ENCODE measurements around the gene PITPNC1.
"Not testable (repeated sequence)": the region's sequence is repeated elsewhere in the genome, so short reads cannot be mapped to it uniquely, and the experiment has no call there.

The PITPNC1 gene

DNA sequence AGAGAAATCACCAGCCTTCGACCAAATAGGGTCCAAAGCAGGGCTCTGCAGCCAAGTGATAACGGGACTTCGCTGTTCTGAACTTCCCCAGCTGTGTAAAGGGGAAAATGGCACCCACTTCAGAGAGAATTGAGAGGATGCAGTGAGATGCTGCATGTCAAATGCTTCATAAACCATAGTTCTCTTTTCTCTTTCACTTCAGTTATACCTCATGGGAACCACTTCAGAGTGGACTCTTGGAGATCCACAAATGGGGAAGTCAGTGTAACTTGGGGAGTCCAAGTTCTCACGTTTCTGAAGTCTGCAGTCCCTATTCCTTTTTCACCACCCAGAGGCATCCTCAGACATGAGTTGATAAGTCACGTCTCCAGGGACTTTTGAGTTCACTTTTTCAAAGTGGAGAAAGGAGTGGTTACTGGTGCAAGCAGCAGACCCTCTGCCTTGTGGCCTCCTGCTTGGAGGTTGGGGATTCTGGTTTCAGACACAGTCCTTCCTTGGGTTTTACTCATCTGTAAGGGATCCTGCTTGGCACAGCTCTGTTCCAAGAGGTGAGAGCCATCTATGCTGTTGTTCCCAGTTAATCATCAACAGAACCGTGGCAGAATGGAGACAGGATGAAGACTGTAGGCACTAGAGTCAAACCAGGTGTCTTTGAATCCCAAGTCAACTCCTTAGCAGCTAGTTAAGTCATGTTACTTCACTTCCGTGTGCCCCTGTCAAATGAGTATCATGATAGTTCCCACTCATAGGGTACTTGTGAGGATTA, 217.2 kb downstream of the PITPNC1 start:
- DNase-seq, result no peak

DNA sequence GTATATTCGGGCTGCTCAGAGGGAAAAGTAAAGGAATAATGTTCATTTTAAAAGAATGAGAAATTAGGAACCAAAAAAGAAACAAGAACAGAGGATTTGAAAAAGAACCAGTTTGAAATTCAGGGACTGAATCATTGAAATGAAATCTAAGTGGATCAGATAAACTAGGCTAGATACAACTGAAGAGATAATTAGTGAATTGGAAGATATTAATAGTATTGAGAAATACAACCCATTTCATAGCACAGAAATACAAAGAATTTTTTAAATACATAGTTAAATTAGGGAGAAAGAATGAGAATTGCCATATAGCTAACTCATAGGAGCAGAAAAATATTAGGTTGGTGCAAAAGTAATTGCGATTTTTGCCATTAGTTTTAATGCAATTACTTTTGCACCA, 223.3 kb downstream of the PITPNC1 start:
- DNase-seq, result no peak

DNA sequence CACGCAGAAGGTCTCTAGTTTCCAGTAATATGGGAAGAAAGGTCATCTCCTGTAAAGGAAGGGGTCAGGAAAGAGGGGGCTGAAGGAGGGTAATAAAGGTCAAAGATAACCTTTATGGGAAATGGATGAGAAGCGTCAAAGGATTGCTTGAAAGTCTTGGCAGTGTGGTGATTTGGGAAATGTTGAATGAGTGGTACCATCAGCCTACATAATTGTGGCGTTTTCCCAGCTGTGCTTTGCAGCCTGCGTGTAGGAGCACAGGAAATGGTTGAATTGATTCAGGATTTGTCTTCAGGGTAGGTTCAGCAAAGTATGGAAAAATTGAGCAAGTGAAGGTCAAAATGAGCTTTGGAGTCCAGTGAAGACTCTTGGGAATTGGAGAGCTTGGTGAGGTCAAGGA, 224.8 kb downstream of the PITPNC1 start:
- no peak for DNase-seq

DNA sequence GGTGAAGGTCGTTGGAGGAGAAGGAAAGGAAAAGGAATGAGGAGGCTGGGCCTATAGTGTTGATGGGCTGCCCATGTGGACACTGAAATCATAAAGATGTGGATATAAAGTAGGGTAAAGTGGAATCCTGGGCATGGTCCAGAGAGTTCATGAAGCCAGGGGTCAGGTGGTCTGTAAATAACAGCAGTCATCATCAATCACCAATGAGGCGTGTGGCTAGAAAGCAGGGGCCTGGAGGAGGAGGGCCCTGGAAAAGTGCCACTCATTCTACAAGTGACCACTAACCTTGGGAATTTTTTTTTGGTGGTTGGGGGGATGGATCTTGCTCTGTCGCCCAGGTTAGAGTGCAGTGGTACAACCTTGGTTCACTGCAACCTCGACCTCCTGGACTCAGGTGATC, 225.4 kb downstream of the PITPNC1 start:
- DNase-seq, result no peak

DNA sequence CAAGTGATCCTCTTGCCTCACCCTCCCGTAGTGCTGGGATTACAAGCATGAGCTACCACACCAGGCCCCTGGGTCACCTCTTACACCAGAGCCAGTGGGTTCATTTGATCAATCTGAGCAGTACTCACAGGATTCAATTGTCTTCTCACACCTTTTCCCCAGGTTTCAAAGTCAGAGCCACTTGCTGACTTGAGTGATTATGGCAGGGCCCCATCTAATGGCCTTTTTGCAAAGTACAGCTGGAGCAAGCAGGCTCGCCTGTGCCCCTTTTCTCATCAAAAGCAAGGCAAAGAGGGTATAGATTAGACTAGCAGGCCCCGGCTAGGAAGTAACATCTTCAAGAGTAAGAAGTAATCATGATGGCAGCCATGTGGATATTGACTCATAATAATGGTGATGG, 225.9 kb downstream of the PITPNC1 start:
- DNase-seq, result peak; percentile 35 to 70 (median 39)

DNA sequence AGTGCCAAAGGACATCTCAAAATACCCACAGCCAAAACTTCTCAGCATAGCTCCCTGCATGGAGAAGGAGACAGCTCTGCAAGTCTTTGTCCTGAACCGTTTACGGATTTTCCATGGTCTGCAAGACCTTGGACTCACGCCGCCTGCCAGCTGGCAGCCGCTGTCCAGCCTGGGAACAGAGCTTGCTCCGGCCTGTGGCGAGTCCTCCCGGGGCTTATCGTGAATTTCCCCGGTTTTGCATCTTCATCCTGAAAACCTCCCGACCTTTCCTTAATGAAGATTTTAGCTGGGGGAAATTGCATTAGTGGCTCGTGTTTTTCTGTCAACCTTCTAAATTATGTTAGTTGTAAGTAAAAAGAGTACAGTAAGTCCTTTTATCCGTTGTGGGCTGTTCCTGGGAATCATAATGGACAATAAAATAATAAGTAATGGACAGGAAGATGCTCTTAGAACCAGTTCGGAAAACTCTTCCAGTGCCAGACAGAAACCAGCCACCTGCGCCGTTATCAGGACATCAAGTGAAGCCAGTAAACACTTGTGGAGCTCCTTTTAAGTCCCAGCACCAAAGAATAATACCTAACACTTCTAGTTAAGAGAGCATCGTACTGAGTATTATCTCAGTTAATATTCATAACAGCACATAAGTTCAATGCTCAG, 228.3 kb downstream of the PITPNC1 start:
- no peak for DNase-seq

DNA sequence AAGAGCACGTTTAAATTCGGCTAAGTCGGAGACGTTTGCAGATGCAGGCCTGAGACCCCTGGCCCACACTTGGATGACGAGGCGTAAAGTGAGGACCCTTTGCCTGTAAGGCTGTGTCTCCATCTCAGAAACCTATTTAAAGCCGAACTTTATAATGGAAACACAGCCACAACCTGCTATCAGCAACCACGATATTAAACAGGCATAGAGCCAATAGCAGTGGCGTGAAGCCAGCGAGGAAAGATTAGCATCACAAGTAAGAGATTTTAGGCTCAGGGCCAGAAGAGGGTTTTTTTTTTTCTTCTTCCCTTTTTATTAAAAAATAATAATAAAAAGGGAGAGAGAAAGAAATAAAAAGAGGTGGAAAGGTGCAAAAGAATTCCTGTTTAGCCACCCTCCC, 229.4 kb downstream of the PITPNC1 start:
- DNase-seq, result no peak

DNA sequence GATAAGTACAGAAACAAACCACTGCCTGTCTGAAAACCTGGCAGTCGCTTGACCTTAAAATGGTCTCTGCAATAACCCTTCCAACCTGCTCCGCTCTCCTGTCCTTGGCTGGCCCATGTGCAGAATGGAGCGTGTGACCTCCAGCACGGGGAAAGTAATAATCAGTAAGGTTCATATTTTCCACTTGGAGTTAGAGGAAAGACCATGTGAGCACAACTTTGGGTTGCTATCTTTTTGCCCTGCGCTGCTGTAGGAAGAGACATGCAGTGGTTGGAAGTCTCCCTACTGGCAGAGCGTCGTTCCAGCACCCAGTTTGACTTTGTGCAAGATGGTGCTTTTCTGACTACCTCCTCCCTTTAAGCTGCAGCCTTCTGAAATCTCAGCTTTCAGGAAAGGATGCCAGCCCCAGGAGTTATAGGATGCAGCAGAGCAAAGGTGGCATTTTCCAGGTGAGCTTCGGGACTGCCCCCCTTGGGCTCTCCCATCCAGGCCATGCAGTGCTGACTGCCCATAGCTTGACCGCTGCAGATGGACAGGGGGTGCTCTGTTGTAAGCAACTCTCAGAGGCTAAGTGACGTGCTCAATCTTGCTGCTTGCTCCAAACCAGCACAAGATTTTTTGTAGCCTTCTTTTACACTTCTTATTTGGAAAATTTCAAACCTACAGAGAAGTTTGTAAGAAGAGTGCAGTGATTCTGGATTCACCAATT, 230.0 kb downstream of the PITPNC1 start:
- DNase-seq, result no peak

DNA sequence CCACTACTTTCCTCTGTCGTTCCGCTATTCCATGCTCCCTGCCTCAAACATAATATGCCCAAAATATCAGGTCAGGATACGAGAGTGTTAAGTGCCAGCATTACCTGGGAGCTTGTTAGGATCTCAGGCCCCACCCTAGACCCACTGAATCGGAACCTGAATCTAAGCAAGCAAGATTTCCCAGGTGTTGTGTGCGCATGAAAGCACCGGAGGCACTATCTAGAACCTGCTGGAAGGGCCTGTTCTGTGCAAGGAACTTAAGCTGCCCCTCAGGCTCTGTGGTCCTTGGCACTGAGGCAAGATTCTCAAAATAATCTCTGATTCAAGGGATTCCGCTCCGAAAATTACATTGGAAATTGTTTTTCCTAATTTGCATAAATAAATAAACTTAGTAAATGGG, 233.0 kb downstream of the PITPNC1 start:
- DNase-seq, result no peak

DNA sequence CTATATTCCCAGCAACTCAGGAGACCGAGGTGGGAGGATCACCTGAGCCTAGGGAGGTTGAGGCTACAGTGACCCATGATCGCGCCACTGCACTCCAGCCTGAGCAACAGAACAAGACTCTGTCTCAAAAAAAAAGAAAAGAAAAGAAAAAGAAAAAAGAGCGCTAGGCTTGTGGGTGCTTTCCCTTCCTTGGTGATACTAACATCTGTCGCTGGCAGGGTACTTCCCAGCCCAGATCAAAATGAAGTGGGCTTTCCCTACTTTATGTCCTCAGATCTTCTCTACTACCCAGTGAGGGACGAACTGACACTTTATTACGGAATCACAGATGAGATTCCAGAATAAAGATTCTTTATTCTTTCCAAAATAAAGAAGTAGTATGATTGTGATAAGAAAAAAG, 236.9 kb downstream of the PITPNC1 start:
- no peak for DNase-seq

DNA sequence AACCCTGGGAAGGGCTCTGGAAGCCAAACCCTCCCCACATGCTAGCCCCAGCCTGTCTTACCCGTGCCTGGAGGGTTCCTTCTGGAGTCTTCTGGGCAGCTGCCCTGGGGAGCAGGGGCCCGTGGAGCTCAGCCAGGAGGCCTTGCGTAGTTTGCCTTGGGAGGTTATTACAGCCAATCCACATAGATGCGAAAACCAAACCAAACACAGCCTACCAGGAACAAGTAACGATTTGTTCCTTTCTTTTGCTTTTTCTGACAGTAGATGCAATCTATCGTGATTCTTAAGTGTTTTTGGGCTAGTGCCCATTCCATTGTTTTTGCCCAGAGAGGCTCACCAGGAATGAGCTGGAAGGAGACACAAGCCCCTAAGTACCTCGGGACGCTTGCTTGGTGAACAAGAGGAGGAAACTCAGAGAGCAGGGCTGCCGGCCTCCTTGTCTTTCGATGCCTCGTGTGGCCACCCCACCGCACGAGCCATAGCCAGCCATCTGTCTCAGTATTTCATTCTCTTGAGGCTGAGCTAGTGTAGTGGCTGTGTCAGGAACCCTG, 238.0 kb downstream of the PITPNC1 start:
- no peak for DNase-seq

DNA sequence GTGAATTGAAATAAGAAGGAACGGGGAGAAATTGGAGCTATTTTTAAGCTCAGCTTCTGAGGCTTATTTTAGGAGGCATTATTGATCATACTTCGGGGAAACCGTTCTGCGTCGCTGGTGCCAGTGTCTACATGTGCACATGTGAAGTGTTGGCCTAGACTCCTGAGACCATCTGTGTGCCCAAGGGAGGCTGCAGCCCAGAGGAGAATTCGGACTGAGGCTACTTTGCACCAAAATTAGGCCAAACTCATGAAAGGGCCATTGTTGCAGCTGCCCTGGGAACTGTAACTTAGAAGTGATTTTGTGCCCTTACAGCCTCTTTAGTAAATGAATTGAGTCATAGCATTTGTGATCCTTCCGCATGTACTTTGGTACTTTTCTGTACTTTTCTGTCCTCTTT, 238.7 kb downstream of the PITPNC1 start:
- no peak for DNase-seq

DNA sequence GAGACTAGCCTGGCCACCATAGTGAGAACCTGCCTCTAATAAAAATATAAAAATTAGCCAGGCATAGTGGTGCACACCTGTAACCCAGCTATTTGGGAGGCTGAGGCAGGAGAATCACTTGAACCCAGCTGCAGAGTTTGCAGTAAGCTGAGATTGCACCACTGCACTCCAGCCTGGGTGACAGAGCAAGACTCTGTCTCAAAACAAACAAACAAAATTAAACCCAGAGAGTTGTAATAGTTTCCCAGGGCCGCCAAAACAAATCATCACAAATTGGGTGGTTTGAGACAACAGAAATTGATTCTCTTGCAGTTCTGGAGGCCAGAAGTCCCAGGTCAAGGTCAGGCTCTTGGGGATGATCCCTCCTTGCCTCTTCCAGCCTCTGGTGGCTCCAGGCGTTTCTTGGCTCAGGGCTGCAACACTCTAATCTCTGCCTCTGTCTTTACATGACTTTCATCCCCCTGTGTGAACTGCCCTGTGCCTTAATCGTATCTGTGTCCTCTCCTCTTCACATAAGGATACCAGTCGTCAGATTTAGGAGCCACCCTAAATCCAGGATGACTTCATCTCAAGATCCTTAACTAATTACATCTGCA, 240.3 kb downstream of the PITPNC1 start:
- no peak for DNase-seq

DNA sequence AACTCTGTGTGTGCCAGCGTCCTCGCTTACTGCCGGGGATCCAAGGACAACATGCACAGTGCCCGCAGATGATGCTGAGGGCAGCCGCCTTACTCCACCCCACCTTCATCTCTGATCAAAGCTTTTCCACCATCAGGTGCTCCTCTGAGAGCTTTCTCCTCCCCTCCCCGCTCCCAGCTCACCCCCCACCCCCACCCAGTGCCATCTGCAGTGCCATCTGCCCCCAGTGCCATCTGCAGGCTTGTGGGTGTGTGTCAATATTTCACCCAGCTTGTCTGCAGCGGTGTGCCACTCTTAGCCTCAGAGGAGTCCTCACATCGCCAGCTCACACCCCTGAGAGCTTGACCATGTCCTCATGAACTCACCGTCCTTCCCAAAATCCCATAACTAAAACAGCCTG, 242.5 kb downstream of the PITPNC1 start:
- no peak for DNase-seq

DNA sequence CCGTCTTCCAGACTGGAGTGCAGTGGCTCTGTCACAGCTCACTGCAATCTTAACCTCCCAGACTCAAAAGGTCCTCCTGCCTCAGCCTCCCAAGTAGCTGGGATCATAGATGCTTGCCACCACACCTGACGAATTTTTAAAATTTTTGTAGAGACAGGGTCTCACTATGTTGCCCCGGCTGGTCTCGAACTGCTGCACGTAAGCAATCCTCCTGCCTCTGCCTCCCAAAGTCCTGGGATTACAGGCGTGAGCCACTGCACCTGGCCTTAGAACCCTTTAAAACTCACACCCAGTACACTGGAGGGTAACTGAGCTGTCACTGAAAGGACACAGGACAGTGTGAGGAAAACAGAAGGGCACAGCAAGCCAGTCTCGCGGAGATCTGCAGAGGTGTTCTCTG, 243.0 kb downstream of the PITPNC1 start:
- no peak for DNase-seq

DNA sequence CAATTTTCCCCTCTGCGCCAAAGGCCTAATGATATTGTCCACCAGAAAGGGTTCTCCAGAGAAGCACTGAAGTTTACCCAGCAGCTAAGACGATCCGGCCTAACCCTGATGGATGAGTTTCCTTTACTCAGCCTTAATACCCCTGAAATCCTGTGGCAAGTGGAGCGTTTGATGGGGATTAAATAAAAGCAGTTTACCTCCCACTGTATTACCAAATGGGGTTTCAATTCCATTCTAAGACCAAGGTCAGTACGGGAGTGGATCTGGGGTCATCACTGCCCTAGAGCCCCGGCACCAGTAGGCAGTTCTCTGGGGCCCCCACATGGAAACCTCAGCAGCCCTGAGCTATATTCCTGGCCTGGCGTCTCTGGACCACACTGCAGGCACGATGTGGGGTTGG, 243.6 kb downstream of the PITPNC1 start:
- no peak for DNase-seq

DNA sequence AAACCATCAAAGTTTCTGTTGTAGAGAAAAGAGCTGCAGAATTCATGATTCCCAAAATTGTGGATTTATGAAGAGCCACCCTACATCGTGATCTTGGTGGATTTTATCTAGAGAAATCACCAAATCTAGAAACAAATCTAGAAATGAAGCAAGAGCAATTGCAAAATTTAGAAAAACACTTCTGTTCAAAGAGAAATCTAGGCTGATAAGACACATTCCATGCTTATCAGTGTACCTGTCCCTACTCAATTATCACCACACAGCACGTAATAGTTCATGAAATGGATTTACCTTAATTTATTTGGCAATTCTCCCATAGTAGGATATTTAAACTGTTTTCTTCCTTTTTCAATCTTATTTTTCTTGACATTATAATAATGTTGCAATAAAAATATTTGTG, 246.7 kb downstream of the PITPNC1 start:
- DNase-seq, result no peak

DNA sequence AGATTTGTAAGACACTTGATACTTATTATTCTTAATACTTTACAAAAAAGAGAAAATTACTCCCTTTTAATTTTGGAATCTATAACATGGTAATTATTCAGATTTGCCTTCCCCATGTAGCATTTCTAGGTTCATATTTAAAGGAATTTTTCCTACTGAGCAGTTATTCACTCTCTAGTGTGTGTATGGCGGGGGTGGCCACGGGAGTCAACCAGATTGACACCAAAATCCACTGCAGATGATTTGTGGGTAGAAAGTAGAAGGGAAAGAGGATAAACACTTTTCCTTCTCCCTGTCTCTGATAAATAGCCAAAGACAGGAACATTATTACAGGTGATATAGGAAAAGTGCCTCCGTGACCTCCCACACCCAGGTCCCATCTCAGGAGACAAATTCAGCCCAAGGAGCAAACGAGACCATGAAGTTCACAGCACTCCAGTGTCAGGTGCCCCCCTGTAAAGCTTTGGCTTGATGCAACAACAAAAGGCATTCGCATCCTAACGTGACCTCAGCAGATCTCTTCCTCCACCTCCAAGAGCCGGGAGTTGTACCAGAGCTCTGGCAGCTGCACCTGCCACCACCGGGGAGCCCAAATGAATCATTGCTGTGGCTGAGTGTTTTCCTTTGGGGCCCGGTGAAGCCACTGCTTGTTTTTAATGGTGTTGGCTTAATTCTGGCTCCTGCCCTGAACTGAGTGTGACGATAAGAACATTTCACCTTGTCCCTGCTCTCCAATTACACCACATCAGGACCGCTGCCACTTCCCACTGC, 248.0 kb downstream of the PITPNC1 start:
- DNase-seq, result peak; percentile 55 to 73 (median 69)

DNA sequence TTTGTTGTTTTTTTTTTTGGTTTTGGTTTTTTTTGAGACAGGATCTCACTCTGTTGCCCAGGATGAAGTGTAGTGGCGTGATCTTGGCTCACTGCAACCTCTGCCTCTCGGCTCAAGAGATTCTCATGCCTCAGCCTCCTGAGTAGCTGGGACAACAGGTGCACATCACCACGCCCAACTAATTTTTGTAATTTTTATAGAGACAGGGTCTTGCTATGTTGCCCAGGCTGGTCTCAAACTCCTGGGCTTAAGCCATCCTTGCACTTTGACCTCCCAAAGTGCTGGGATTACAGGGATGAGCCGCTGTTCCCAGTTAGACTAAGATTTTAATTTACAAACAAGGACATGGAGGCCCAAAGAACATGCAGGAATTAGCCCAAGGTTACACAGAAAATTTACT, 248.9 kb downstream of the PITPNC1 start:
- no peak for DNase-seq

DNA sequence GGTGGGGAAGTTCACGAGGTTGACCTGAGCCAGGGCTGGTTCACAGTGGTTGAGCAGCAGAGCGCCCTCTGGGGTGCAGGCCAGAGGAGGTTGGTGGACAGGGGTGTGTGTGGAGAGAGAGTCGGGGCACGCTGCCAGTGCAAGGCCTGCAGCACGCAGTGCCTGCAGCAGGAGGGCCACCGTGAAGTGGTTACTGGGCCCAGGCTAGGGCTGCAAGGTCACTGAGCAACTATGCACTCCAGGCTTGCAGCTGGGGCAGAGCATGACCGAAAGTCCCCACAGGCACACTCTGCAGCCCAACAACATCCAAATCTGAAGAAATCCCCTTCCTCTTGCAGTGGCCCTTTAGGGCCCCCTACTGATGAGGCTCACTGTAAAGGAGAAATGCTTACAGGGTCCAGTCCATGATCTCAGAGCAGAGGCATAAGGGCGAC, 251.5 kb downstream of the PITPNC1 start:
- DNase-seq, result no peak

DNA sequence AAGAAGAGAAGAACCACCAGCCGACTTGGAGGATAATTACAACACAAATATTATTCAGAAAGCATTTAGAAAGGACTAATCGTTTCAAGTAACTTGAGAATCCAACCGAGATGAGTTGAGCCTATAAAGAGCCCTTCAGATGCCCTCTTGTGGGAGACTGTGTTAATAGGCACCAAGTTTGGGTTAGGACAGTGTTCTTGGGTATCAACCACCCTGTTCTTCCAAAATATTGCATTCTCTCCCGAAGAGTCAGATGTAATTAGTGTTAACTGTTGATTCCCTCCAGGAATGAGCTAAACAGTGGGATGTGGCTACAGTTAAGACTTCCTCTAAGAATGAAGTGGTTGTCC, 252.9 kb downstream of the PITPNC1 start:
- peak in 2 of 3 experiments; percentile 41 to 59 for DNase-seq

DNA sequence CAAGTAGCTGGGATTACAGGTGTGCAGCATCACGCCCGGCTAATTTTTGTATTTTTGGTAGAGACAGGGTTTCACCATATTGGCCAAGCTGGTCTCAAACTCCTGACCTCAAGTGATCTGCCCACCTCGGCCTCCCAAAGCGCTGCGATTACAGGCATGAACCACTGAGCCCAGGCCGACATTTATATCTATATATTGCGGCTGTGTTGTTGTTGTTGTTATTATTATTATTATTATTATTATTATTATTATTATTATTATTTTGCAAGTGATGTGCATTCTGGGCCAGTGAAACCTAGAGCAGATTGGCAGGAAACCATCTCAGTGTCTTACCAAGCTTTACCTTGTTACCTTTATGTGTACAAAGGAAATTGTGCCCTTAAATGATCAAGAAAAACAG, 253.8 kb downstream of the PITPNC1 start:
- not testable (repeated sequence) for DNase-seq

DNA sequence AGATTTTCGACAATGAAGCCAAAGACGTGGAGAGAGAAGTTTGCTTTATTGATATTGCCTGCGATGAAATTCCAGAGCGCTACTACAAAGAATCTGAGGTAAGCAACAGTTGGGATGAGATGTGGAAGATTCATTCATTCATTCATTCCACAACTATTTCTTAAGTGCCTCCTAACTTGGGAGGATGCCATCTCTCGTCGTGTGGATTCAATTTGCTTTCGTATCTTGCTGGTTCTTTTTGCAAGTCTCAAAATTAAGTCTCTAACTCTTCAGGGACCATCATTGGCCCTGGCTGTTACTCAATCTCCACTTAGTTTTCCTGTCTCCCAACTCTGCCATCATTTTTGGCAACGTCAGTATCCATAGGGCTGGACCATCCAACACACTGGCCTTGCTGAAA, 255.1 kb downstream of the PITPNC1 start:
- DNase-seq, result no peak

All from NCI-H1417 (cell line).